ENCODE results near the gene ENTPD3. TPM values are rescaled to one million over a fixed set of nuclear protein-coding genes. Genes with fewer than 3 reads are reported as not detected.

Gene ENTPD3
- total and polyA plus RNA-seq, 2 of the 13 experiments (the other 11 are each of a cell fraction or from before 2014, with no cell fraction given): 0.07 TPM; not detected in 1

DNA sequence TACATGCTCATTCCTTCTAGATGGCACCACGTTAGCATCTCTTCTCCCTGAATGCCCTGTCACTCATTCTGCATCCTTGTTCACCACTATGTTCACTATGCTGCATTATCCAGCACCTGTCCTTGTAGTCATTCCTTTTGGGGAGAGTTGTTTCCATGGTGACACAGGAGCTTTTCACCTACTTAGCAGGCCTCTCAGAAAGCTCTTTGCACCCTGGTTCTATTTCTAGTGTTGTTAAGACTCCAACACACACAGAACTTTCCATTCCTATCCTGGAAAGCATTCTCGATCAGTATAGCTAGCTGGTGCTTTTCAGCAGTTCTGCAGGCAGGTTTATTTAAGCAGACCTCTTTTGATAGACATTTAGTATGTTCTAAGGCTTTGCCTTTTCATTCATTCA is 63.5 kb downstream of the ENTPD3 start:
- no TSS peak for BruUV-seq (replicated peaks)
- in situ Hi-C loops (cut with HindIII; ENCODE audit: extremely low pct_ligation_motif_present, low pct_unique_long_range_greater_than_20kb): loop anchor here (10.0 kb wide), 1 partner anchor 136 kb away; no protein-coding TSS in a partner anchor
- Histone ChIP-seq H3K4me2 (ENCODE audit: low read depth, low read length) (no peak overlapping the region), H3K27me3 (ENCODE audit: control insufficient read depth in 1 of 2, insufficient read depth in 2 of 2, low read length in 2 of 2) (no peaks in the 10 kb centered on the region; a peak in 1 of 5 replicates), H3K9me3 (ENCODE audit: low read length) (no peaks in the 10 kb centered on the region), H3K27ac (ENCODE audit: extremely low read length, insufficient read depth, low read length) (no peak overlapping the region), H3K36me3 (replicated peaks in 1 of 2; ENCODE audit: control insufficient read depth in 1 of 2, insufficient read depth in 2 of 2, low read length in 2 of 2) (0 out of 5 replicates have a peak, but pooled peaks cover 0 to 2% of the 10 kb centered on the region in 2 experiments), H4K20me1 (ENCODE audit: insufficient read depth, low read length) (no peaks in the 10 kb centered on the region), H2AFZ (ENCODE audit: low read length) (no peak overlapping the region), H3K79me2 (ENCODE audit: insufficient read depth, low read length) (no peaks in the 10 kb centered on the region), H3K4me3 (replicated peaks in 1 of 3; ENCODE audit: insufficient read depth in 1 of 3, low read depth in 2 of 3, low read length in 3 of 3) (no peak overlapping the region), H3K4me1 (ENCODE audit: insufficient read depth, low read length) (peaks cover 35% of the 10 kb centered on the region), H3K9ac (ENCODE audit: insufficient read depth, low read depth, low read length) (no peak overlapping the region)
- FAIRE-seq (no peak), DNase-seq (ENCODE audit: low spot score) (no peak), ATAC-seq (no peak)
- TF ChIP-seq ZNF17 (CRISPR knock-in tag; IDR thresholded peaks at IDR 0.05): no peak
- TF ChIP-seq NR2F2 (IDR thresholded peaks at IDR 0.05; ENCODE audit: borderline replicate concordance, low read depth): no peak
- TF ChIP-seq, protein P1, sequence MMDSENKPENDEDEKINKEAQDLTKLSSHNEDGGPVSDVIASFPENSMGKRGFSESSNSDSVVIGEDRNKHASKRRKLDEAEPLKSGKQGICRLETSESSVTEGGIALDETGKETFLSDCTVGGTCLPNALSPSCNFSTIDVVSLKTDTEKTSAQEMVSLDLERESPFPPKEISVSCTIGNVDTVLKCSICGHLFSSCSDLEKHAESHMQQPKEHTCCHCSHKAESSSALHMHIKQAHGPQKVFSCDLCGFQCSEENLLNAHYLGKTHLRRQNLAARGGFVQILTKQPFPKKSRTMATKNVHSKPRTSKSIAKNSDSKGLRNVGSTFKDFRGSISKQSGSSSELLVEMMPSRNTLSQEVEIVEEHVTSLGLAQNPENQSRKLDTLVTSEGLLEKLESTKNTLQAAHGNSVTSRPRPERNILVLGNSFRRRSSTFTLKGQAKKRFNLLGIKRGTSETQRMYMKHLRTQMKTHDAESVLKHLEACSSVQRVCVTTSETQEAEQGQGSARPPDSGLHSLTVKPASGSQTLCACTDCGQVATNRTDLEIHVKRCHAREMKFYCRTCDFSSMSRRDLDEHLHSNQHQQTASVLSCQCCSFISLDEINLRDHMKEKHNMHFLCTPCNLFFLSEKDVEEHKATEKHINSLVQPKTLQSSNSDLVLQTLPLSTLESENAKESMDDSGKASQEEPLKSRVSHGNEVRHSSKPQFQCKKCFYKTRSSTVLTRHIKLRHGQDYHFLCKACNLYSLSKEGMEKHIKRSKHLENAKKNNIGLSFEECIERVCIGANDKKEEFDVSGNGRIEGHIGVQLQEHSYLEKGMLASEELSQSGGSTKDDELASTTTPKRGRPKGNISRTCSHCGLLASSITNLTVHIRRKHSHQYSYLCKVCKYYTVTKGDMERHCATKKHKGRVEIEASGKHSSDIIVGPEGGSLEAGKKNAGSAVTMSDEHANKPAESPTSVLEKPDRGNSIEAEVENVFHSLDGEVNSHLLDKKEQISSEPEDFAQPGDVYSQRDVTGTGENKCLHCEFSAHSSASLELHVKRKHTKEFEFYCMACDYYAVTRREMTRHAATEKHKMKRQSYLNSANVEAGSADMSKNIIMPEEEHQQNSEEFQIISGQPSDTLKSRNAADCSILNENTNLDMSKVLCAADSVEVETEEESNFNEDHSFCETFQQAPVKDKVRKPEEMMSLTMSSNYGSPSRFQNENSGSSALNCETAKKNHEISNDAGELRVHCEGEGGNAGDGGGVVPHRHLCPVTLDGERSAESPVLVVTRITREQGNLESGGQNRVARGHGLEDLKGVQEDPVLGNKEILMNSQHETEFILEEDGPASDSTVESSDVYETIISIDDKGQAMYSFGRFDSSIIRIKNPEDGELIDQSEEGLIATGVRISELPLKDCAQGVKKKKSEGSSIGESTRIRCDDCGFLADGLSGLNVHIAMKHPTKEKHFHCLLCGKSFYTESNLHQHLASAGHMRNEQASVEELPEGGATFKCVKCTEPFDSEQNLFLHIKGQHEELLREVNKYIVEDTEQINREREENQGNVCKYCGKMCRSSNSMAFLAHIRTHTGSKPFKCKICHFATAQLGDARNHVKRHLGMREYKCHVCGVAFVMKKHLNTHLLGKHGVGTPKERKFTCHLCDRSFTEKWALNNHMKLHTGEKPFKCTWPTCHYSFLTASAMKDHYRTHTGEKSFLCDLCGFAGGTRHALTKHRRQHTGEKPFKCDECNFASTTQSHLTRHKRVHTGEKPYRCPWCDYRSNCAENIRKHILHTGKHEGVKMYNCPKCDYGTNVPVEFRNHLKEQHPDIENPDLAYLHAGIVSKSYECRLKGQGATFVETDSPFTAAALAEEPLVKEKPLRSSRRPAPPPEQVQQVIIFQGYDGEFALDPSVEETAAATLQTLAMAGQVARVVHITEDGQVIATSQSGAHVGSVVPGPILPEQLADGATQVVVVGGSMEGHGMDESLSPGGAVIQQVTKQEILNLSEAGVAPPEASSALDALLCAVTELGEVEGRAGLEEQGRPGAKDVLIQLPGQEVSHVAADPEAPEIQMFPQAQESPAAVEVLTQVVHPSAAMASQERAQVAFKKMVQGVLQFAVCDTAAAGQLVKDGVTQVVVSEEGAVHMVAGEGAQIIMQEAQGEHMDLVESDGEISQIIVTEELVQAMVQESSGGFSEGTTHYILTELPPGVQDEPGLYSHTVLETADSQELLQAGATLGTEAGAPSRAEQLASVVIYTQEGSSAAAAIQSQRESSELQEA (CRISPR knock-in tag; IDR thresholded peaks at IDR 0.05; ENCODE audit: not compliant biosample characterization): no peak
- no peak for TF ChIP-seq ADNP (CRISPR knock-in tag; IDR thresholded peaks at IDR 0.05)
- ChIA-PET CTCF (ENCODE audit: low intra/inter-chr PET ratio, low total read pairs) (no interaction called here), POLR2A (interaction anchor here (0.6 kb wide), 1 partner anchor 1044 kb away, joined by 4 read pairs; the partner anchor contains the start of gene RPSA)
- intact Hi-C loops (cut with micrococcal nuclease; ENCODE audit: unreplicated experiment): loop anchor here (10.0 kb wide), 1 partner anchor 654 kb away; no protein-coding TSS in a partner anchor
- WGBS (ENCODE audit: low lambda C conversion rate): 95% methylated on average over 2 of the region's 2 CpGs
